MM.1S (cell line): ENCODE results near the gene AOC3.

Source experiments
- DNase-seq: peaks from one replicate; pipeline ENCODE4 v3.0.0-alpha.2; 2015
- H2AFZ ChIP-seq: fragments of 300-600 bp; sonication (generic); 2 replicates; pipeline ENCODE4 v1.6.0; 2016; ENCODE audit warnings: antibody characterized with exemption, low read length
- H3F3A ChIP-seq: fragments of 300-600 bp; sonication (generic); 2 replicates; pipeline ENCODE4 v1.6.1; 2016; ENCODE audit warnings: mild to moderate bottlenecking, antibody characterized with exemption, low read length, moderate library complexity, mixed read lengths; ENCODE audit not compliant: insufficient read depth
- H3K27ac ChIP-seq: fragments of 300-600 bp; sonication (generic); 2 replicates; pipeline ENCODE4 v1.5.1; 2016; ENCODE audit warnings: mild to moderate bottlenecking, low read length
- H3K27me3 ChIP-seq: fragments of 300-600 bp; sonication (generic); replicated peaks from 2 replicates; pipeline ENCODE4 v1.6.0; 2016; ENCODE audit warnings: low read length; ENCODE audit not compliant: insufficient read depth
- H3K36me3 ChIP-seq: fragments of 300-600 bp; sonication (generic); replicated peaks from 2 replicates; pipeline ENCODE4 v1.6.1; 2016; ENCODE audit warnings: mild to moderate bottlenecking, low read length, mixed read lengths; ENCODE audit not compliant: insufficient read depth
- H3K4me1 ChIP-seq: fragments of 300-600 bp; sonication (generic); 2 replicates; pipeline ENCODE4 v1.6.1; 2016; ENCODE audit warnings: low read length, mixed read lengths
- H3K4me2 ChIP-seq: fragments of 300-600 bp; sonication (generic); 2 replicates; pipeline ENCODE4 v1.6.0; 2016; ENCODE audit warnings: low read depth, low read length
- H3K4me3 ChIP-seq: fragments of 300-600 bp; sonication (generic); 2 replicates; pipeline ENCODE4 v1.5.1; 2016; ENCODE audit warnings: low read length, mixed read lengths
- H3K79me2 ChIP-seq: fragments of 300-600 bp; sonication (generic); 2 replicates; pipeline ENCODE4 v1.6.1; 2016; ENCODE audit warnings: mixed run types, low read length, mixed read lengths
- H3K9ac ChIP-seq: fragments of 300-600 bp; sonication (generic); 2 replicates; pipeline ENCODE4 v1.6.1; 2016; ENCODE audit warnings: low read length, mixed read lengths
- H3K9me2 ChIP-seq: fragments of 300-600 bp; sonication (generic); replicated peaks from 2 replicates; pipeline ENCODE4 v1.6.1; 2016; ENCODE audit warnings: mild to moderate bottlenecking, low read length, mixed read lengths; ENCODE audit not compliant: insufficient read depth
- H3K9me3 ChIP-seq: fragments of 300-600 bp; sonication (generic); replicated peaks from 2 replicates; pipeline ENCODE4 v1.6.1; 2016; ENCODE audit warnings: mild to moderate bottlenecking, low read length, mixed read lengths; ENCODE audit not compliant: insufficient read depth
- H4K20me1 ChIP-seq: fragments of 300-600 bp; sonication (generic); 2 replicates; pipeline ENCODE4 v1.6.1; 2016; ENCODE audit warnings: mild to moderate bottlenecking, low read length, moderate library complexity, mixed read lengths; ENCODE audit not compliant: insufficient read depth
- EZH2 ChIP-seq: fragments of 300-600 bp; sonication (generic); optimal IDR thresholded peaks from 2 replicates; pipeline ENCODE3; 2017; ENCODE audit warnings: low read depth, mild to moderate bottlenecking, antibody characterized with exemption, low read length, mixed read lengths
- EZH2phosphoT487 ChIP-seq: fragments of 300-600 bp; sonication (generic); IDR thresholded peaks from 2 replicates; pipeline ENCODE4 v1.6.1; 2018; ENCODE audit warnings: antibody characterized with exemption, low read length
- TF ChIP-seq, protein P1 (sequence below): fragments of 300-600 bp; sonication (generic); IDR thresholded peaks from 2 replicates; pipeline ENCODE4 v1.5.1; 2016; ENCODE audit warnings: antibody characterized with exemption, low read length, mixed read lengths

Gene AOC3

DNA sequence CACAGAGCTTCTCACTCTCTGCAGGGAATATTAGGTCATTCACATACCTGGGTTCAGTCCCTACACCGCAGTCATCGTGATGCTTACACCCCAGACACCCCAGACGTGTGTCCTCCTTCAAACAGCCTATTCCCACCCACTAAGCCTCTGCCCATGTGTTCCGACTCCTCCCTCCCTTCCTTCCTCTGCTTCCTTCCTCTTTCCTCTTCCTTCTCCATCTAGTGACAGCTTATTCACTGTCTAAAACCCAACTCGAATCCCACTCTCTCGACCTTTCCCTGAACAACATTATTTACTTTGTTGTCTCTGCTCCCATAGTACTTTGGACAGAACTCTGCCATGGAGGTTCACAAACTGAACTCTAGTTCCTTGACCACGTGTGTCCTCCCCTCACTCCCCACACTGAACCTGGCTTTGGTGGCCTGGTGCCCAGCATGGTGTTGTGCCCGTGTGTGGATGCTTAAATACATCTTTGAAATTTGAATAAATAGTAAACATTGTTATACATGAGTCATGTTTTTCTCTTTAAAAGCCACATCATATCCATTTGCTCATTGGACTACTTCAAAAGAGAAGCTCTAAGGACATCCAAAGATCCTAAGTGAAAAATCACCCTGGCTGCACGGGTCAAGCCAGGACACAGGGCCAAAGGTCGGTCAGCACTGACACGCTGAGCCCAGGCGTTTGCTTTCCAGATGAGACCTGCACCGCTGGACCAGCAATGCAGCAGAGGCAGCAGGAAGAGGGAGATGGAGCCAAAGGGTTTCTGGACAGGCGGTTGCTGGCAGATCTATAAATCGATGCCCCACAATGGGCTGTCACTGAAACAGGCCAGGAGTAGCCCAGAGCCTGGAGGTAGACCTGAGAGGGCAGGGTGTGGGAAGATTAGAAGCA, 35.5 kb downstream of the AOC3 start:
- DNase-seq = no peak
- H3K27ac ChIP-seq = no peak overlapping the region
- no peaks in the 10 kb centered on the region for H3K9me3 ChIP-seq
- H3K9me2 ChIP-seq = no peaks in the 10 kb centered on the region
- no peaks in the 10 kb centered on the region for H3F3A ChIP-seq
- no peaks in the 10 kb centered on the region for H3K36me3 ChIP-seq
- H3K79me2 ChIP-seq = no peaks in the 10 kb centered on the region
- H4K20me1 ChIP-seq = no peaks in the 10 kb centered on the region
- H3K27me3 ChIP-seq = no peaks in the 10 kb centered on the region
- TF ChIP-seq EZH2 = no peak
- TF ChIP-seq EZH2phosphoT487 = no peak
- TF ChIP-seq, protein P1, sequence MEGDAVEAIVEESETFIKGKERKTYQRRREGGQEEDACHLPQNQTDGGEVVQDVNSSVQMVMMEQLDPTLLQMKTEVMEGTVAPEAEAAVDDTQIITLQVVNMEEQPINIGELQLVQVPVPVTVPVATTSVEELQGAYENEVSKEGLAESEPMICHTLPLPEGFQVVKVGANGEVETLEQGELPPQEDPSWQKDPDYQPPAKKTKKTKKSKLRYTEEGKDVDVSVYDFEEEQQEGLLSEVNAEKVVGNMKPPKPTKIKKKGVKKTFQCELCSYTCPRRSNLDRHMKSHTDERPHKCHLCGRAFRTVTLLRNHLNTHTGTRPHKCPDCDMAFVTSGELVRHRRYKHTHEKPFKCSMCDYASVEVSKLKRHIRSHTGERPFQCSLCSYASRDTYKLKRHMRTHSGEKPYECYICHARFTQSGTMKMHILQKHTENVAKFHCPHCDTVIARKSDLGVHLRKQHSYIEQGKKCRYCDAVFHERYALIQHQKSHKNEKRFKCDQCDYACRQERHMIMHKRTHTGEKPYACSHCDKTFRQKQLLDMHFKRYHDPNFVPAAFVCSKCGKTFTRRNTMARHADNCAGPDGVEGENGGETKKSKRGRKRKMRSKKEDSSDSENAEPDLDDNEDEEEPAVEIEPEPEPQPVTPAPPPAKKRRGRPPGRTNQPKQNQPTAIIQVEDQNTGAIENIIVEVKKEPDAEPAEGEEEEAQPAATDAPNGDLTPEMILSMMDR = no peak
- no peak overlapping the region for H2AFZ ChIP-seq
- H3K9ac ChIP-seq = no peak overlapping the region
- no peaks in the 10 kb centered on the region for H3K4me1 ChIP-seq
- H3K4me2 ChIP-seq = no peak overlapping the region
- H3K4me3 ChIP-seq = no peak overlapping the region

DNA sequence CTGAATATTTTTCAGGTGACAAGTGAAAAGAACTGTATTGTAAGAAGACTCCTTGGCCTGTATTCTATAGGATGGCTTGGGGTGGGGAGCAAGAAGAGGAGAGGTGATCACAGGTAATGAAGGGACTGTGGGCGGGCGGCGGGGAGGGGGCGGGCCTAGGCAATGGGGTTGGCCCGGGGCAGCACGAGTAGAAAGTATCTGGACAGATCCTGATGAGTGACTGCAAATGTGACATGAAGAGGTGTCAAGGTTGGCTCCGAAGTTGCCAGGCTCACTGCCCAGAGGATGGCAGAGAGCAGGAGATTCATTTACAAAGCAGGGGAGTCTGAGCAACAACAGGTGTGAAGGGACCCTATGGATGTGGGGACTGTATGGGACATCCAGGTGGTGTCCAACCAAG, 38.8 kb downstream of the AOC3 start:
- Histone ChIP-seq H3K4me1 (peaks cover 6% of the 10 kb centered on the region; the same call in 1 of the 2 replicates), H3K27ac (no peak overlapping the region)

GRCh38 chr17:42891539-42892152, 40.6 kb downstream of the AOC3 start:
- Histone ChIP-seq H2AFZ (no peak overlapping the region), H3K27me3 (no peaks in the 10 kb centered on the region), H3K4me3 (no peak overlapping the region), H3K9me2 (no peaks in the 10 kb centered on the region), H3K4me2 (no peak overlapping the region), H3K79me2 (no peaks in the 10 kb centered on the region), H3K9me3 (no peaks in the 10 kb centered on the region), H3F3A (no peaks in the 10 kb centered on the region), H3K9ac (no peak overlapping the region), H3K27ac (no peak overlapping the region), H3K4me1 (peaks cover 6% of the 10 kb centered on the region; the same call in 1 of the 2 replicates), H3K36me3 (no peaks in the 10 kb centered on the region), H4K20me1 (no peaks in the 10 kb centered on the region)
- TF ChIP-seq, protein P1 = no peak
- TF ChIP-seq EZH2 (no peak), EZH2phosphoT487 (no peak)
- no peak for DNase-seq

More for the DNA sequence above, 38.8 kb downstream of the AOC3 start:
- H2AFZ ChIP-seq = no peak overlapping the region
- no peak for DNase-seq
- H3K79me2 ChIP-seq = no peaks in the 10 kb centered on the region
- H3K4me3 ChIP-seq = no peak overlapping the region
- H3F3A ChIP-seq = no peaks in the 10 kb centered on the region
- no peaks in the 10 kb centered on the region for H4K20me1 ChIP-seq
- no peak overlapping the region for H3K4me2 ChIP-seq
- H3K36me3 ChIP-seq = no peaks in the 10 kb centered on the region
- H3K9me2 ChIP-seq = no peaks in the 10 kb centered on the region
- no peak overlapping the region for H3K9ac ChIP-seq
- no peaks in the 10 kb centered on the region for H3K27me3 ChIP-seq
- TF ChIP-seq, protein P1 = no peak
- TF ChIP-seq EZH2 = no peak
- no peak for TF ChIP-seq EZH2phosphoT487
- H3K9me3 ChIP-seq = no peaks in the 10 kb centered on the region
